Keratinocyte (primary cell): Measurements from ENCODE around the gene CCND2. TPM values are rescaled to one million over a fixed set of nuclear protein-coding genes. Genes with fewer than 3 reads are reported as not detected.

Source experiments
- DNase-seq: peaks from one replicate; pipeline ENCODE4 v3.0.0-alpha.2; 2011; ENCODE audit warnings: low read depth, missing footprints, low spot score
- FAIRE-seq: peaks from 2 replicates; lab custom pipeline; 2011; peaks lifted over from hg19 to GRCh38; lab: Jason Lieb, UNC
- H2AFZ ChIP-seq: 2 replicates; pipeline ENCODE4 v1.6.0; 2012; ENCODE audit warnings: low read length, control low read depth, inconsistent platforms; ENCODE audit not compliant: control insufficient read depth
- H3K27ac ChIP-seq: 2 replicates; pipeline ENCODE4 v1.5.1; 2011; ENCODE audit warnings: low read length; ENCODE audit not compliant: control insufficient read depth, insufficient read depth
- H3K27me3 ChIP-seq: 3 replicates; pipeline ENCODE4 v1.6.0; 2011; ENCODE audit warnings: low read length; ENCODE audit not compliant: control insufficient read depth, insufficient read depth; ENCODE audit errors: extremely low read depth
- H3K36me3 ChIP-seq, 2 experiments: 2 replicates in 1 of 2; 3 replicates in 1 of 2; pipeline ENCODE4 v1.5.1; 2011; ENCODE audit warnings: low read length in 2 of 2, mild to moderate bottlenecking in 1 of 2; ENCODE audit not compliant: control insufficient read depth in 2 of 2, insufficient read depth in 2 of 2; ENCODE audit errors: extremely low read depth in 1 of 2
- H3K4me1 ChIP-seq: 3 replicates; pipeline ENCODE4 v1.5.1; 2011; ENCODE audit warnings: low read length; ENCODE audit not compliant: control insufficient read depth, insufficient read depth; ENCODE audit errors: extremely low read depth
- H3K4me2 ChIP-seq: 3 replicates; pipeline ENCODE4 v1.6.0; 2011; ENCODE audit warnings: low read depth, low read length; ENCODE audit not compliant: control insufficient read depth, insufficient read depth; ENCODE audit errors: extremely low read depth
- H3K4me3 ChIP-seq, 3 experiments: fragments of 200-600 bp in 1 of 3; sonication (generic) in 1 of 3; 2 replicates in 2 of 3; 3 replicates in 1 of 3; pipeline ENCODE4 v1.5.1; 2011 to 2016; ENCODE audit warnings: low read length in 3 of 3, mild to moderate bottlenecking in 3 of 3, control low read depth in 2 of 3, inconsistent platforms in 1 of 3, low read depth in 1 of 3, mixed read lengths in 1 of 3, mixed run types in 1 of 3, moderate library complexity in 1 of 3; ENCODE audit not compliant: control insufficient read depth in 2 of 3, insufficient read depth in 2 of 3; ENCODE audit errors: extremely low read depth in 1 of 3
- H3K79me2 ChIP-seq: 2 replicates; pipeline ENCODE4 v1.6.0; 2012; ENCODE audit warnings: low read length; ENCODE audit not compliant: control insufficient read depth, insufficient read depth
- H3K9ac ChIP-seq: 3 replicates; pipeline ENCODE4 v1.6.0; 2011; ENCODE audit warnings: low read length; ENCODE audit not compliant: control insufficient read depth, insufficient read depth; ENCODE audit errors: extremely low read depth
- H3K9me1 ChIP-seq: 3 replicates; pipeline ENCODE4 v1.6.0; 2011; ENCODE audit warnings: low read length; ENCODE audit not compliant: control insufficient read depth, insufficient read depth; ENCODE audit errors: extremely low read depth
- H3K9me3 ChIP-seq: 2 replicates; pipeline ENCODE4 v1.5.1; 2012; ENCODE audit warnings: low read depth, low read length; ENCODE audit not compliant: control insufficient read depth
- H4K20me1 ChIP-seq: 3 replicates; pipeline ENCODE4 v1.6.0; 2011; ENCODE audit warnings: low read length; ENCODE audit not compliant: control insufficient read depth, insufficient read depth; ENCODE audit errors: extremely low read depth
- EZH2 ChIP-seq: IDR thresholded peaks from one replicate; pipeline ENCODE4 v1.6.1; 2012; ENCODE audit warnings: inconsistent platforms, mild to moderate bottlenecking, low read length, moderate library complexity
- dilution Hi-C: fragments of 300-500 bp; cut with MboI; formaldehyde crosslinking; loops from one replicate; pipeline ENCODE4 v1.7.0; 2020; ENCODE audit warnings: low sequenced_read_pairs; ENCODE audit not compliant: extremely low pct_ligation_motif_present
- polyA plus RNA-seq, 5 experiments: library from polyadenylated mRNA; depleted of rRNA in 3 of 5; stranded (reverse) in 3 of 5; stranded (forward) in 1 of 5; unstranded in 1 of 5; fragments of >200 nt; gene quantifications; 1 replicate in 1 of 5; 2 replicates in 3 of 5; 3 replicates in 1 of 5; pipeline versions ENCODE4 v1.2.1 to v1.2.3, GENCODE V29; 2011 to 2012; ENCODE audit warnings: missing spikeins in 2 of 5, low read depth in 1 of 5, low replicate concordance in 1 of 5
- TF ChIP-seq, protein P1 (sequence below), 3 experiments: IDR thresholded peaks in 1 of 3; conservative IDR thresholded peaks in 1 of 3; optimal IDR thresholded peaks in 1 of 3; 2 replicates in 2 of 3; 3 replicates in 1 of 3; pipeline versions ENCODE3 to v1.5.1; 2011; ENCODE audit warnings: low read length in 3 of 3, mild to moderate bottlenecking in 3 of 3, moderate library complexity in 2 of 3, control low read depth in 1 of 3, inconsistent platforms in 1 of 3; ENCODE audit not compliant: insufficient read depth in 2 of 3; ENCODE audit errors: extremely low read depth in 1 of 3

CCND2 gene
- polyA plus RNA-seq, 1 donor (not counting 4 experiments of a cell fraction or from before 2014, with no cell fraction given): 324 TPM

DNA sequence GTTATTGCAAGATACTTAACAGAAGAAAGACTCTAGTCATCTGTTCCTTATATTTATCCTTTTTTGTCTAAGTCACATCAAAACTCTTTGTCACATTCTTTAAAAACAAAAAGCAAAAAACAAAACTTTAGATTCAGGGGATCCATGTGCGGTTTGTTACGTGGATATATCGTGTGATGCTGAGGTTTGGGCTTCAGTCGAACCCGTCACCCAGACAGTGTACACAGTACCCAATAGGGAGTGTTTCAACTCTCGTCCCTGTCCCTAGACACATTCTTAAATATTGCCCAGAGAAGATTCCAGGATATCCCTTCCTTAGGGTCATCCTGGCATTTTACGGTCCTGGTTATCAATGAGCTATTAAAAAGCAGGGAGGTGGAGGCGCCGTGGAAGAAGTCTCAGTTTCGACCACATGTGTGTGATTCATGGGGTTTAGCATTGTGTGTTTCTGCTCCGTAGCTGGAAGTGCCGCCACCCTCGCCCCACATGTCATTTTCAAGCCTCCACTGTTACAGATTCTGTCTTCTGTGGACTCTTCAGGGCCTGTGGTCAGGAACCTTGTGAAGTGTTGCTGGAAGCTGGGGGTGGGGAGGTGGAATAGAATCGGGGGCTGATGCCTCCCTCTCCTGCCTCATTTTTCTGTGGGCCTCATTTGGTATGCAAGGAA lies 19.9 kb downstream of the CCND2 start:
- Histone ChIP-seq H4K20me1 (peaks cover 83% of the 10 kb centered on the region), H3K9me1 (peaks cover 4% of the 10 kb centered on the region), H3K79me2 (peaks cover 90% of the 10 kb centered on the region), H3K27me3 (no peaks in the 10 kb centered on the region), H3K36me3 (peaks cover 61 to 80% of the 10 kb centered on the region in 2 experiments), H3K9ac (no peak overlapping the region), H3K4me1 (no peaks in the 10 kb centered on the region), H3K9me3 (no peaks in the 10 kb centered on the region), H3K4me2 (no peak overlapping the region), H3K4me3 (no peak overlapping the region), H2AFZ (no peak overlapping the region), H3K27ac (no peak overlapping the region)
- TF ChIP-seq, protein P1, sequence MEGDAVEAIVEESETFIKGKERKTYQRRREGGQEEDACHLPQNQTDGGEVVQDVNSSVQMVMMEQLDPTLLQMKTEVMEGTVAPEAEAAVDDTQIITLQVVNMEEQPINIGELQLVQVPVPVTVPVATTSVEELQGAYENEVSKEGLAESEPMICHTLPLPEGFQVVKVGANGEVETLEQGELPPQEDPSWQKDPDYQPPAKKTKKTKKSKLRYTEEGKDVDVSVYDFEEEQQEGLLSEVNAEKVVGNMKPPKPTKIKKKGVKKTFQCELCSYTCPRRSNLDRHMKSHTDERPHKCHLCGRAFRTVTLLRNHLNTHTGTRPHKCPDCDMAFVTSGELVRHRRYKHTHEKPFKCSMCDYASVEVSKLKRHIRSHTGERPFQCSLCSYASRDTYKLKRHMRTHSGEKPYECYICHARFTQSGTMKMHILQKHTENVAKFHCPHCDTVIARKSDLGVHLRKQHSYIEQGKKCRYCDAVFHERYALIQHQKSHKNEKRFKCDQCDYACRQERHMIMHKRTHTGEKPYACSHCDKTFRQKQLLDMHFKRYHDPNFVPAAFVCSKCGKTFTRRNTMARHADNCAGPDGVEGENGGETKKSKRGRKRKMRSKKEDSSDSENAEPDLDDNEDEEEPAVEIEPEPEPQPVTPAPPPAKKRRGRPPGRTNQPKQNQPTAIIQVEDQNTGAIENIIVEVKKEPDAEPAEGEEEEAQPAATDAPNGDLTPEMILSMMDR (optimal IDR thresholded peaks at IDR 0.05 in 1 of 3, IDR thresholded peaks at IDR 0.05 in 1 of 3, conservative IDR thresholded peaks at IDR 0.05 in 1 of 3; ENCODE audit: extremely low read depth in 1 of 3, insufficient read depth in 2 of 3, low read length in 3 of 3): no peak
- TF ChIP-seq EZH2: no peak
- no peak for DNase-seq
- no peak for FAIRE-seq
- dilution Hi-C loops: no loop called here

DNA sequence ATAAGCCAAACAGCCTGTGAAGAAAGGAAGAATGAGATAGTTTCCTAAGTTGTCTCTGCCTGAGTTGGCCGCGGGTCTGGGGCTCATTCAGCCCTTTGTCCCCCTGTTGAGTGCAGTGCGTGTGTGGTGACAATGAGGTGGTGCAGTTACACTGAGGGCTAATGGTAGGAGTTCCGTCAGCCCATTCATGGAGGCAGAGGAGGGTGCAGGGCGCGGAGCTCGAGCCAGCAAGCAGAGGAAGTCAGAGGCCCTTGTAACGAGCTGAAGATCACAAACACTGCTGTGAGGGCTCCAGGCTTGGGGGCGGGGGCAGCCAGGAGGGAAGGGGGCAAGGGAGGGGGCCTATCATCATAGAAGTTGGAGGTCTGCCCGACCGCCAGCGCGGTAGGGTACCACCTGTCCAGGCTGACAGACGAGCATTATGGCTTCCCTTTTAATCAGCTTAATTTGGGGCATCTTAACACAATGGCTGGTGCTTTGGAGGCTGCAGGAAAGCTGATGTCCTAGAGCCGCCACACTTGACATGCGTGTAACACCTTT lies 20.5 kb downstream of the CCND2 start:
- Histone ChIP-seq H3K4me2 (no peak overlapping the region), H3K9ac (no peak overlapping the region), H3K27ac (no peak overlapping the region), H3K9me1 (no peaks in the 10 kb centered on the region), H3K79me2 (peaks cover 84% of the 10 kb centered on the region), H3K27me3 (no peaks in the 10 kb centered on the region), H4K20me1 (peaks cover 77% of the 10 kb centered on the region), H3K36me3 (peaks cover 59 to 74% of the 10 kb centered on the region in 2 experiments), H3K4me1 (no peaks in the 10 kb centered on the region), H3K4me3 (no peak overlapping the region), H3K9me3 (no peaks in the 10 kb centered on the region), H2AFZ (no peak overlapping the region)
- no peak for FAIRE-seq
- no peak for DNase-seq
- dilution Hi-C loops: no loop called here
- no peak for TF ChIP-seq EZH2
- TF ChIP-seq, protein P1 (optimal IDR thresholded peaks at IDR 0.05 in 1 of 3, IDR thresholded peaks at IDR 0.05 in 1 of 3, conservative IDR thresholded peaks at IDR 0.05 in 1 of 3; ENCODE audit: extremely low read depth in 1 of 3, insufficient read depth in 2 of 3, low read length in 3 of 3): no peak
